Activated naive CD4-positive, alpha-beta T cell treated with anti-CD3 and anti-CD28 coated beads, Interleukin-2, amount 50 U/mL, for 72 hours (primary cell): ENCODE results near the gene NKAIN2. TPM values are rescaled to one million over a fixed set of nuclear protein-coding genes. Genes with fewer than 3 reads are reported as not detected.
"Not testable (repeated sequence)": the region's sequence is repeated elsewhere in the genome, so short reads cannot be mapped to it uniquely, and the experiment has no call there.

Experiments used
- ATAC-seq, 2 donors: fragments of 150-1000 bp; cut with Tn5 transposase; 2 replicates each; pipeline ENCODE4 v1.10.0; 2021; ENCODE audit warnings: mild to moderate bottlenecking in 2 of 2, moderate library complexity in 2 of 2
- DNase-seq, 2 donors: peaks; one replicate each; pipeline ENCODE4 v3.0.0; 2021 to 2022; ENCODE audit warnings: low spot score in 2 of 2
- H3K27ac Mint-ChIP-seq, 2 donors: one replicate each; pipeline ENCODE4 v1.8.0; 2022; ENCODE audit warnings: mild to moderate bottlenecking in 2 of 2, mixed read lengths in 2 of 2
- H3K36me3 Mint-ChIP-seq, 2 donors: one replicate each; pipeline ENCODE4 v1.8.0; 2022; ENCODE audit warnings: mixed read lengths in 2 of 2
- H3K9me3 Mint-ChIP-seq, 2 donors: one replicate each; pipeline ENCODE4 v1.8.0; 2022; ENCODE audit warnings: mixed read lengths in 2 of 2
- total RNA-seq, 2 donors: library from RNA; stranded (reverse); gene quantifications; one replicate each; pipeline ENCODE4 v1.2.3, GENCODE V29; 2022

The NKAIN2 gene
- total RNA-seq, 2 donors from 2014 or later: not detected

GRCh38 chr6:124517339-124517738 is 713.7 kb downstream of the NKAIN2 start:
- ATAC-seq (no peak), DNase-seq (no peak)
- peaks cover 8 to 12% of the 10 kb centered on the region in 2 donors for H3K9me3 Mint-ChIP-seq
- H3K36me3 Mint-ChIP-seq: no peaks in the 10 kb centered on the region
- H3K27ac Mint-ChIP-seq: no peak overlapping the region

- H3K27ac Mint-ChIP-seq: no peak overlapping the region
- no peaks in the 10 kb centered on the region for H3K36me3 Mint-ChIP-seq
- peaks cover 8% of the 10 kb centered on the region in 2 donors for H3K9me3 Mint-ChIP-seq
- ATAC-seq (no peak), DNase-seq (no peak)
Measured at GRCh38 chr6:124520514-124520913, 716.8 kb downstream of the NKAIN2 start.

GRCh38 chr6:124522335-124522734 is 718.7 kb downstream of the NKAIN2 start:
- no peak for ATAC-seq
- no peaks in the 10 kb centered on the region for H3K36me3 Mint-ChIP-seq
- no peak for DNase-seq
- H3K9me3 Mint-ChIP-seq: peaks cover 4% of the 10 kb centered on the region in 2 donors
- H3K27ac Mint-ChIP-seq: no peak overlapping the region

DNA sequence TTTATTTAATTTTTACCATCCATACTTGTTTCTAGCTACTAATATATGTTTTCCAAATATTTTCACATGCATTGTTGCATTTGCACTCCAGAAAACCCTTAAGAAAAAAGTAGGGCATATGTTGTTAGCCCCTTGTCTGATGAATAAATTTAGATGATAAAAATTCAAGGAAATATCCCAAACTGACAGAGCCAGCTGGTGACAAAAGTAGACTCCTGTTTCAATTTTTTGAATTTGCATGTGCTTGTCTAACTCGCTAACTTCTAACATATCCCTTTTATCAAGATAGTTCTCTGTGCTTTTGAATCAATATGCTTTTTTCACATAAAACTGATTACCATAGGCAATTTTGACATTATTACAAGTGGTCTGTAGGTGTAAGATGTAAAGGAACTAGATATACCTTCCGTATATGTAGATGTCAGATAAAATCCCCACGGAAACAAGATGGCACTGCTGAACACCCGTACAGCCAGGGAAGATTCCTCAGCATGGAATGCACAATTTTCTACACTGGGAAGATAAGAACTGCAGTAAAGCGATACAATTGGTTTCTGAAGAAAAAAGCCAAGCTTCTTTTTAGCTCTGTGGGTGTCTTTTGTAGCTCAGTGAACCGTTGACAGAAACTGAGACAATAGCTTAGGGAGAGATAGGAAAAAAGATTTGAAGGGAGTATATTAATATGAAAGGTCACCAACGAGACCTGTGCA is 721.0 kb downstream of the NKAIN2 start:
- H3K36me3 Mint-ChIP-seq: no peaks in the 10 kb centered on the region
- ATAC-seq: no peak

DNA sequence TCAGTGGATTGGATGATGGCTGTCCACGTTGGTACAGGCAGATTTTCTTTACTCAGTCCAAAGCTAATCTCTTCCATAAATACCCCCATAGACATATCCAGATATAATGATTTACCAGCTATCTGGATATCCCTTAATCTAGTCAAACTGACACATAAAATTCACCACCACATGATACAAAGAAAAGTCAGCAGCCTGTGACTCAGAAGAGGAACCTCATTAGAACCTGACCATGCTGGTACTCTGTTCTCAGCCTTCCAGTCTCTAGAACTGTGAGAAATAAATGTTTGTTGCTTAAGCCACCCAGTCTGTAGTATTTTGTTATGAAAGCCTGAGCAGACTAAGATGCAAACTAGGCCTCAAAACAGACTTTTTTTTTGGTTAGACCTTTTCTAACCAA is 727.3 kb downstream of the NKAIN2 start:
- no peaks in the 10 kb centered on the region for H3K9me3 Mint-ChIP-seq
- no peak overlapping the region for H3K27ac Mint-ChIP-seq
- H3K36me3 Mint-ChIP-seq: no peaks in the 10 kb centered on the region
- ATAC-seq (no peak), DNase-seq (no peak)

More for the DNA sequence above, 721.0 kb downstream of the NKAIN2 start:
- no peak overlapping the region for H3K27ac Mint-ChIP-seq
- DNase-seq: no peak
- no peaks in the 10 kb centered on the region for H3K9me3 Mint-ChIP-seq

GRCh38 chr6:124535299-124535698 is 731.6 kb downstream of the NKAIN2 start:
- peaks cover 4% of the 10 kb centered on the region in 2 donors for H3K9me3 Mint-ChIP-seq
- no peaks in the 10 kb centered on the region for H3K36me3 Mint-ChIP-seq
- no peak overlapping the region for H3K27ac Mint-ChIP-seq
- DNase-seq: no peak
- ATAC-seq: no peak

GRCh38 chr6:124535746-124536145 is 732.1 kb downstream of the NKAIN2 start:
- no peaks in the 10 kb centered on the region for H3K36me3 Mint-ChIP-seq
- ATAC-seq (no peak), DNase-seq (no peak)
- no peak overlapping the region for H3K27ac Mint-ChIP-seq
- peaks cover 4% of the 10 kb centered on the region in 2 donors for H3K9me3 Mint-ChIP-seq

GRCh38 chr6:124536157-124536841 is 732.6 kb downstream of the NKAIN2 start:
- no peaks in the 10 kb centered on the region for H3K36me3 Mint-ChIP-seq
- ATAC-seq (no peak), DNase-seq (no peak)
- H3K27ac Mint-ChIP-seq: no peak overlapping the region
- H3K9me3 Mint-ChIP-seq: peaks cover 4% of the 10 kb centered on the region in 2 donors

DNA sequence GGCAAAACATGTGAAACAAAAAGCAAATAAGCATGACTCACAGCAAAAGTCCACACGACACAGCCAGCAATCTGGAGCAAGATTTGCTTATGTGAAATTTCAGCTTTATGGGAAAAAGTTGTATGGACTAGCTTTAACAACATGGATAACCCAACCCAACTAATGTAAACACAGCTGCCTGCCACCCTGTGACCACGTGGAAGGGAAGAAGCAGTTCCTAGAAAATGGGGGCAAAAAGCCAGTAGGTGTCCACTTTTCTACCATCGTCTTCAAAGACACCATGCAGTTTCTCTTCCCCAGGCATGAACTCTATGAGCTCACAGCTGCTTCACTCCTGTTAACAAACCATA is 733.2 kb downstream of the NKAIN2 start:
- ATAC-seq (no peak), DNase-seq (no peak)
- Mint-ChIP-seq H3K9me3 (peaks cover 4% of the 10 kb centered on the region in 2 donors), H3K36me3 (no peaks in the 10 kb centered on the region), H3K27ac (no peak overlapping the region)

- DNase-seq: no peak
- H3K27ac Mint-ChIP-seq: no peak overlapping the region
- H3K9me3 Mint-ChIP-seq: peaks cover 4% of the 10 kb centered on the region in 2 donors
- H3K36me3 Mint-ChIP-seq: no peaks in the 10 kb centered on the region
- ATAC-seq: no peak
Measured at GRCh38 chr6:124539096-124539495, 735.4 kb downstream of the NKAIN2 start.

- DNase-seq (no peak), ATAC-seq (no peak)
- Mint-ChIP-seq H3K36me3 (no peaks in the 10 kb centered on the region), H3K9me3 (peaks cover 4% of the 10 kb centered on the region in 2 donors), H3K27ac (no peak overlapping the region)
Measured at GRCh38 chr6:124541573-124541972, 737.9 kb downstream of the NKAIN2 start.

GRCh38 chr6:124546601-124547000 is 742.9 kb downstream of the NKAIN2 start:
- no peak overlapping the region for H3K27ac Mint-ChIP-seq
- peaks cover 4 to 10% of the 10 kb centered on the region in 2 donors for H3K9me3 Mint-ChIP-seq
- H3K36me3 Mint-ChIP-seq: no peaks in the 10 kb centered on the region
- ATAC-seq (no peak), DNase-seq (no peak)

- no peak overlapping the region for H3K27ac Mint-ChIP-seq
- no peaks in the 10 kb centered on the region for H3K36me3 Mint-ChIP-seq
- DNase-seq (no peak), ATAC-seq (no peak)
- peaks cover 4 to 17% of the 10 kb centered on the region in 2 donors for H3K9me3 Mint-ChIP-seq
Measured at GRCh38 chr6:124551711-124552233, 748.1 kb downstream of the NKAIN2 start.

DNA sequence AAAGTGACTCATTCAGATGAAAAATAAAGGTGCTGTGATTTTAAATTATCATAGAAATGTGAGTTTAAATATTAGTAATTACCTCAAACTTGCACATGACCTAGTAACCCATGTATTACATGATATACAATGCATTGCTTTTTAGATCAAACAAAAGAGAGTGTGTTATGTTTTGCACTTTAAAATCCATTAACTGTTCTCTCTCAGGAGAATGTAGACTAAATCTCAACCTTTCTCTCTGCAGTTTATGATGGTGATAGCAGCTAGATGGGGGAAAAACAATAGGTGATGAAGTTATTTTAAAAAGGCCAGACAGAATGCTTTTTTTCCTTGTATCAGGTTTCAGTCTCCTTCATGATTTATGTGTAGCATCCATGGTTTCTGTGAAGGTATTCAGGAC is 754.2 kb downstream of the NKAIN2 start:
- Mint-ChIP-seq H3K9me3 (peaks cover 3 to 7% of the 10 kb centered on the region in 2 donors), H3K27ac (no peak overlapping the region), H3K36me3 (no peaks in the 10 kb centered on the region)
- no peak for DNase-seq
- no peak for ATAC-seq

- not testable (repeated sequence) for H3K36me3 Mint-ChIP-seq, H3K27ac Mint-ChIP-seq, DNase-seq, ATAC-seq, H3K9me3 Mint-ChIP-seq
Measured at GRCh38 chr6:124560078-124560477, 756.4 kb downstream of the NKAIN2 start.

- no peak for DNase-seq
- H3K36me3 Mint-ChIP-seq: no peaks in the 10 kb centered on the region
- no peak for ATAC-seq
- peaks cover 0 to 3% of the 10 kb centered on the region in 2 donors for H3K9me3 Mint-ChIP-seq
- H3K27ac Mint-ChIP-seq: no peak overlapping the region
Measured at GRCh38 chr6:124560873-124561567, 757.4 kb downstream of the NKAIN2 start.

DNA sequence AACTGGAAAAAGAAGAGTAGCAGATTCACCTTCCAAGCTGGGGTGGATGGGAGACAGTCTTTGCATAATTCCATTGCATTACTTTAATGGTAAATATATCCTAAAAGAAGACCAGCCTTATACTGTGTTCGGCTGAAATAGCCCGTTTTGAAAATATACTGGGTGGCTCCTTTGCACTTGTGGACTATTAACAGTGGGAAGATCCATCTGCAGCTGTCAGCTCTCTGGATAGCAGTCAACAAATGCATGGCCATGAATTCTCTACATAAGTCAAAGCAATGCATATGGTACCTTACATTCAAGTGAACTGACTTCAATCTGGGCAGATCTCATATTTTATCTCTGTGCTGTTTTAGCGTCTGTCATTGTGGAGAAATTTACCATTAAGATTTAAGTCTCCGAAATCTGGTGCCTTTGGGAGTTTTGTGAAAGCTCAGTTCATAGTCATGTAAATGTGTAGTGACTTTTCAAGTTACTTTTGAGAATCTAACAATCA is 758.0 kb downstream of the NKAIN2 start:
- no peaks in the 10 kb centered on the region for H3K36me3 Mint-ChIP-seq
- ATAC-seq (no peak), DNase-seq (no peak)
- H3K9me3 Mint-ChIP-seq: peaks cover 0 to 3% of the 10 kb centered on the region in 2 donors
- no peak overlapping the region for H3K27ac Mint-ChIP-seq
